ENCODE data around the gene EMC10. TPM values are rescaled to one million over a fixed set of nuclear protein-coding genes. Genes with fewer than 3 reads are reported as not detected.
"Not testable (repeated sequence)": the region's sequence is repeated elsewhere in the genome, so short reads cannot be mapped to it uniquely, and the experiment has no call there.

EMC10 gene
- total RNA-seq, 1 donor from 2014 or later, result 66.9 TPM

DNA sequence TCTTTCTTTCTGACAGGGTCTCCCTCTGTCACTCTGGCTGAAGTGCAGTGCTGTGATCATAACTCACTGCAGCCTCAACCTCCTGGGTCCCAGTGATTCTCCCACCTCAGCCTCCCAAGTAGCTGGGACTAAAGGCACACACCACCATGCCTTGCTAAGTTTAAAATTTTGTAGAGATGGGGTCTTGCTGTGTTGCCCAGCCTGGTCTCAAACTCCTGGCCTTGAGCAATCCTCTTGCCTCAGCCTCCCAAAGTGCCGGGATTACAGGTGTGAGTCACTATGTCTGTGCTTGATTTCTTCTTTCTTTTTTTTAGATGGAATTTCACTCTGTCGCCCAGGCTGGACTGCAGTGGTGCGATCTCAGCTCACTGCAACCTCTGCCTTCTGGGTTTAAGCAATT lies 51.7 kb downstream of the EMC10 start:
- DNase-seq (ENCODE audit: low spot score); intact Hi-C loops (cut with DNase I); ATAC-seq: not testable (repeated sequence)

DNA sequence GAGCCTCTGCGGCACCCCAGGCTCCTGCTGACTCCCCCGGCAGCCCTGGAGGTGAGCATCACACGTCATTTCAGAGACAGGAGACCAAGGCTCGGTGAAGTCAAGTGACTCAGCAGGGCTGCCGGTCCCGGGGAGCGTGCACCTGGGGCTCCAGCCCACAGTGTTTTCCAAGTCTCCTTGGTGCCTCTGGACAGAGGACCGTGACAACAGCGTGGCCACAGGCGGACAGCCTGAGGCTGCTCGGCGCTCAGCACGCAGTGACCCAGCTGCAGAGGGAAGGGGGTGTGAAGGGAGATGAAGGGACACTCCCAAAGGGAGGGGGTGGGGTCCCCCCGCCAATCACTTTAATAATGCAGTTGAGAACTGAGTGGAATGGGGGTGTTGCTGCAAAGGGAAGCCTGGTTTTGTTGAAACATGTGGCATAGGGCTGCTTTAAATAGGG lies 54.9 kb downstream of the EMC10 start:
- DNase-seq (ENCODE audit: low spot score) (no peak), ATAC-seq (no peak)
- intact Hi-C loops (cut with DNase I), result no loop called here

DNA sequence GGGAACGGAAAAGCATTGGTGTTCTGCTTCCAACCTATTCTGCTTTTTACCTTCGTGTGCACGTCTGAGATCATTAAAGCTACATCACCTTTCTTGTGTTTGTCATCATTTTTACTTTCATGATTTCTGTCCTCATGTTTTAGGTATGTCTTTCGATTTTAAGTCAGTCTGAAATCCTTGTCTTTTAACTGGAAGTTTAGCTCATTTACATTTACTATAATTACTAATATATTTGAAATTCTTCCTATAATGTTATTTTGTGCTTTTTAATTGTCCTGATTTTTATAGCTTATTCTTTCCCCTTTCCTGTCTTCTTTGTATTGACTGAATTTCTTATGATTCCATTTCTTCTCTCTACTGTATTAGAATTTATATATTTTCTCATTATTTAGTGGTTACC lies 56.6 kb downstream of the EMC10 start:
- intact Hi-C loops (cut with DNase I), result no loop called here
- DNase-seq (ENCODE audit: low spot score) (no peak), ATAC-seq (no peak)

DNA sequence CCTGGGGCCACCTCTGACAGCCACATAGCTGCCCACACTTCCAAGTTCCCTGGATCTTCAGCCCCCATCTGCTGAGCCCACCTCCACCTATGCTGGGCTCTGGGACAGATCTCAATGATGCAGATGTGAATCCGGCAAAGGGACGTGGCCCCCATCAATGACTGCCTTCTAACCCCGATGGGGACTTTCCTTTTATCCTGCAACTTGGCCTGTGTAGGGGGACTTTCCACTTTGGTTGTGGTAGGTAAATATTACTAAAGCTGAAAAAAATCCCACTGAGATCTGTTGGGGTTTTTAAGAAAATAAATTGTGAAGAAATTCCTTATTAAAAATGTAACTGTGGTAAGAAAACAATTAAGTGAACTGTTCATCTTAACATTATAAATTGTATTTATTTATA lies 58.2 kb downstream of the EMC10 start:
- ATAC-seq, result no peak
- no peak for DNase-seq (ENCODE audit: low spot score)
- intact Hi-C loops (cut with DNase I), result no loop called here

DNA sequence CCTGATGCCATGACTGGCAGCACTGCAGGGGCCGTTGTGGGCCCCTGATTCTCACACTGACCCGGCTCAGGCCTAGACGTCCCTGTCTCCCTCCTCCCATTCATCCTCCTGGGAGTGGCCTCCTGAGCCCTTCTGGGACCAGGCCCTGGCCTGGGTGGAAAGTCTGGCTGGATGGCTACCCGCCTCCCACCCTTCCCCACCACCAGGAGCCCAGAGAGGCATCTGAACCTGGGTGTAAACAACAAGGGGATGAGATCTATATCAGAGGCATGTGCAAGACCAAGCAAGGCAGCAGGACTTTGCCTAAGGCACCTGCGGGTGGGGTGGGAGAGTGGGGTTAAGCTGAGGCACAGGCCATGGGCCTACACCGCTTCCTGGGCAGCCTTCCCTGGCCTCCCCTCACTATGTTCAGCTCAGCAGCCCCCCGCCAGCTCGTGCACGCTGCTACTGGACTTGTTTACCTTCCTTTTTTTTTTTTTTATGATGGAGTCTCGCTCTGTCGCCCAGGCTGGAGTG lies 59.4 kb downstream of the EMC10 start:
- ATAC-seq, result no peak
- intact Hi-C loops (cut with DNase I), result no loop called here

DNA sequence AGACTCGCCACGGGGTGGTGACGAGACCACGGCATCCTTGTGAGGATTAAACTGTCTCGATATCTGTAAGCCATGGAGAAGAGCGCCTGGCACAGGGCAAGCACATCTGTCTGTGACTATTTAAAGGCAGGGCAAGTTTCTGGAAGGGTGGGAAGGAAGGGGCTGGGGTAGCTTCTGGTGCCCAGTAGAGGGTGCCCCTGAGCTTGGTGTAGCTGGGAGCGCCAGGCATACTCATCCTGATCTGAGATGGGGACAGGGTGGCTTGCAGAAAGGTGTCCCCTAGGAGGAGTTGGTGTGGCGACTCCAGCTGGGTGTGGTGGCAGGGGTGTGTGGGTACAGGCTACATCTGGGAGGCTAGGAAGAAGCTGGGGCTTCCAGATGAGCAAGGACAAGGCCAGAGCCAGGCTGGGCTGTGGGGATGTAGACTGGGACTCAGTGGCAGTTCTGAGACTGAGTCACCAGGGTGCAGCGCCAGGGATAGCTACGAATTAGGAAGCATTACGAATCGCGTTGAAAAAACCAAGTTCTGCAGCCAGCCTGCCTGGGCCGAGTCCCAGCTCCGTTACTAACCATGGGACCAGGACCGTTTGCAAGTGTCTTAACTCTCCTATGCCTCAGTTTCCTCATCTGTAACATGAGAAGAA lies 60.5 kb downstream of the EMC10 start:
- intact Hi-C loops (cut with DNase I), result no loop called here
- ATAC-seq, result no peak

More for the DNA sequence above, 59.4 kb downstream of the EMC10 start:
- no peak for DNase-seq (ENCODE audit: low spot score)

DNA sequence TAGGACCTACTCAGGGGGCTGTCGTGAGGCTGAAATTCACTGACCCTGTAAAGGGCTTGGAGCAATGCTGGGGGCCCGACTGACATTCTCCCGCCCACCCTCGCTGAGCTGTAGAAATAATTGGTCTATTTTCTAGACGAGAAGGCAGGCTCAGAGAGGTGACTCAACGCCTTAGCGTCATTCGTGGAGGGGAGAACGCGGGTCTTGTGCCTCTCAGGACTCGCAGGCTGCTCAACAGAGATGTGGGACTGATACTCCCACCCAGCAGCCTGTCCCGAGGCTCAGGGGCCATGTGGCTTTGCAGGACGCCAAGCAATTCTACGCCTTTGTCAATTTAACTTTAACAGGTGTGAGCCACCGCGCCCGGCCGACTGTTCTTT lies 61.0 kb downstream of the EMC10 start:
- intact Hi-C loops (cut with DNase I), result no loop called here
- DNase-seq (ENCODE audit: low spot score) (no peak), ATAC-seq (no peak)

More for the DNA sequence above, 60.5 kb downstream of the EMC10 start:
- DNase-seq (ENCODE audit: low spot score), result no peak

DNA sequence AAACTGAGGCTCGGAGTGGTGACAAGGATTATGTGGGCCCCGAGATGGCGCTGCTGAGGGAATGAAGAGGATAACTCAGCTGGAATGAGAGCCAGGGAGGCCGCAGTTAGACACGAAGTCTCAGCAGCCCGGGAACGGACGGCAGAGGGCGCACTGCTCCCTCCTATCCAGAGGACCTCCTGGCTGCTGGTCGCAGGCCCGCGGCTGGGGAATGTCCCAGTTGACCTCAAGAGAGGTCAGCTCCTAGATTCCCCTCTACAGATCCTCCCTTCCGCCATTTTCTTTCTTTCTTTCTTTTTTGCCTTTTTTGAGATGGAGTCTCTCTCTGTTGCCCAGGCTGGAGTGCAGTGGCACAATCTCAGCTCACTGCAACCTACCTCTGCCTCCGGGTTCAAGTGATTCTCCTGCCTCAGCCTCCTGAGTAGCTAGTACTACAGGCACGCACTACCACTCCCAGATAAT lies 61.5 kb downstream of the EMC10 start:
- ATAC-seq, result peak; percentile 66
- intact Hi-C loops (cut with DNase I), result no loop called here
- DNase-seq (ENCODE audit: low spot score), result peak; percentile 80

Other genes starting within 250 kb of the EMC10 start
- gene KCNC3, start 147.1 kb upstream of the EMC10 start, total RNA-seq, result 2.7 TPM
- gene NAPSA, start 110.9 kb upstream of the EMC10 start, total RNA-seq, result 3.4 TPM
- gene NR1H2, start 100.0 kb upstream of the EMC10 start, total RNA-seq, result 73.7 TPM
- 21.3 TPM for gene POLD1, start 92.2 kb upstream of the EMC10 start, total RNA-seq
- 2.9 TPM for gene SPIB, start 57.6 kb upstream of the EMC10 start, total RNA-seq
- gene MYBPC2, start 43.6 kb upstream of the EMC10 start, total RNA-seq, result not detected
- gene GARIN5A, start 341 bp downstream of the EMC10 start, total RNA-seq, result 0.45 TPM
- 33.6 TPM for gene JOSD2, start 34.7 kb downstream of the EMC10 start, total RNA-seq
- gene ASPDH, start 37.4 kb downstream of the EMC10 start, total RNA-seq, result not detected
- gene LRRC4B, start 91.9 kb downstream of the EMC10 start, total RNA-seq, result 3.5 TPM
- not detected for gene SYT3, start 163.4 kb downstream of the EMC10 start, total RNA-seq
- gene C19orf81, start 172.9 kb downstream of the EMC10 start, total RNA-seq, result not detected
- 1.4 TPM for gene SHANK1, start 243.3 kb downstream of the EMC10 start, total RNA-seq
- 16.6 TPM for gene CLEC11A, start 246.9 kb downstream of the EMC10 start, total RNA-seq